Upper lobe of left lung (tissue), 6 donors: Measurements from ENCODE around the gene TSPEAR. TPM values are rescaled to one million over a fixed set of nuclear protein-coding genes. Genes with fewer than 3 reads are reported as not detected.
"Not testable (repeated sequence)": the region's sequence is repeated elsewhere in the genome, so short reads cannot be mapped to it uniquely, and the experiment has no call there.

ENCODE experiments used
- ATAC-seq, 2 donors: fragments of 200-7000 bp; cut with Tn5 transposase; one replicate each; pipeline ENCODE4 v1.9.1; 2022; ENCODE audit warnings: mild to moderate bottlenecking in 2 of 2, moderate library complexity in 2 of 2; ENCODE audit not compliant: low FRiP score in 2 of 2
- DNase-seq, 2 donors: peaks; one replicate each; pipeline ENCODE4 v3.0.0-alpha.2; 2019 to 2020
- H3K27ac ChIP-seq, 4 donors: fragments of 200-600 bp; sonication (generic); one replicate each; pipeline ENCODE4 v1.5.1; 2016 to 2019
- H3K27me3 ChIP-seq, 4 donors: fragments of 200-600 bp; sonication (generic); one replicate each; pipeline ENCODE4 v1.5.1; 2017 to 2019
- H3K36me3 ChIP-seq, 4 donors: fragments of 200-600 bp; sonication (generic); one replicate each; pipeline ENCODE4 v1.5.1; 2016 to 2019
- H3K4me1 ChIP-seq, 4 donors: fragments of 200-600 bp; sonication (generic); one replicate each; pipeline ENCODE4 v1.5.1; 2018 to 2019
- H3K4me3 ChIP-seq, 4 donors: fragments of 200-600 bp; sonication (generic); one replicate each; pipeline ENCODE4 v1.5.1; 2017 to 2019; ENCODE audit warnings: mild to moderate bottlenecking in 2 of 4, moderate library complexity in 1 of 4
- H3K9me3 ChIP-seq, 4 donors: fragments of 200-600 bp; sonication (generic); one replicate each; pipeline ENCODE4 v1.5.1; 2018 to 2019
- CTCF ChIP-seq, 6 experiments: fragments of 450-650 bp in 4 of 6; fragments of 200-600 bp in 2 of 6; sonication (generic) in 2 of 6; IDR thresholded peaks; one replicate each; pipeline ENCODE4 v1.5.1; 2016 to 2019; ENCODE audit warnings: antibody characterized with exemption in 6 of 6
- EP300 ChIP-seq, 4 donors: sonication (generic); formaldehyde crosslinking; IDR thresholded peaks; one replicate each; pipeline ENCODE4 v1.5.1; 2017; ENCODE audit warnings: antibody characterized with exemption in 4 of 4, control low read depth in 2 of 4
- POLR2A ChIP-seq, 4 donors: fragments of 450-650 bp; IDR thresholded peaks; one replicate each; pipeline ENCODE4 v1.5.1; 2016 to 2017; ENCODE audit warnings: antibody characterized with exemption in 4 of 4, mild to moderate bottlenecking in 2 of 4
- POLR2AphosphoS5 ChIP-seq, 2 donors: sonication (generic); formaldehyde crosslinking; IDR thresholded peaks; one replicate each; pipeline ENCODE4 v1.5.1; 2017; ENCODE audit warnings: antibody characterized with exemption in 2 of 2
- WGBS, 2 donors: methylation state at CpG; one replicate each; pipeline ENCODE4 v1.1.5; 2017 to 2018; 5-methylcytosine and 5-hydroxymethylcytosine counted together
- total RNA-seq, 6 donors: library from RNA; depleted of rRNA in 4 of 6; stranded (reverse); fragments of >200 nt in 4 of 6; gene quantifications; one replicate each; pipeline versions ENCODE4 v1.1.0 to v1.2.1, GENCODE V29; 2016 to 2021
- donor health status: DM: no; HTN: no; CAD: no; lungs with moderate emphysema.
- donor health status: DM: no; HTN: yes; CAD: no; lungs with severe emphysema.

The TSPEAR gene
- total RNA-seq, 6 donors from 2014 or later, result 0.14 to 0.17 TPM; not detected in 4

DNA sequence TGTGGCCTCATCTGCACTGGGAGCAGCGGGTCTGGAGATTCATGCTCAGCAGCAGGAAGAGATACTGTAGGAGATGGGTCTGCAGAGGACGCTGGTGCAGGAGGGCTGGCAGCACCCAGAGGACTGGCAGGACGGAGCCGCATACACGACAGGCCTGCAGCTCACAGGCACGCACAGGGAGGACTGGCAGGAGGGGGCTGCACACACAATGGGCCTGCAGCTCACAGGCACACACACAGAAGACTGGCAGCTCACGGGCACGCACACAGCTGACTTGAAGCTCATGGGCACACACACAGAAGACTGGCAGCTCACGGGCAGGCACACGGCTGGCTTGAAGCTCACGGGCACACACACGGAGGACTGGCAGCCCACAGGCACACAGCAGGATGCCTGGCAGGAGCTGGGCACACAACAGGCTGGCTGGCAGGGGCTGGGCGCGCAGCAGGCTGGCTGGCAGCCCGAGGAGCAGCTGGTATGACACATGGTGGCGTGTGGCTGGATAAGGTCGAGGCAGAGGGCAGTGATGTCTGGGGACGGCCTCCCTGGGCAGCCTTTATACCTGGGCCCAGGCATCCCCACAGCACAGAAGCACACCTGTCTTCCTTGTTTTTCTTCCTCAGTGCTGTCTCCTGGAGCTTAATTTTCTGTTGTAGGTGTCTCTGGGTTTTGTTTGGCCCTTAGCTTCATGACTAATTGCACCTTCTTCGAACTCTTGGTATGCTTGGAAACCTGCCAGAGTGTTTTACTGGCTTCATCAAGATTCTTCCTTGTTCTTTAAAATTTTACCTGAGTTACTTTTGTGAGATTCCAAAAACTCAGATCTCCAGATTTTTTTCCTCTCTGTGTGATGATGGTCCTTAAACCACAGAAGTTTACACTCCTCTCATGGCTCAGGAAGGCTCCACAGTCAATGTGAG, 44.7 kb downstream of the TSPEAR start, which contains the start of gene KRTAP12-2:
KRTAP12-2 (minus strand) TSS at position 527 of the 920 bp plus-strand sequence; CDS start at position 486, 41 bp downstream.
- Histone ChIP-seq H3K4me1 (no peaks in the 10 kb centered on the region), H3K9me3 (peaks cover 0 to 12% (median 0%) of the 10 kb centered on the region in 4 donors), H3K27me3 (no peaks in the 10 kb centered on the region), H3K27ac (no peak within 1 kb of the TSS), H3K36me3 (no peaks in the 10 kb centered on the region), H3K4me3 (no peak within 1 kb of the TSS)
- ATAC-seq (peak in 1 of 2 donors; percentile 41), DNase-seq (no peak)
- 50 to 71% methylated on average over 7 to 16 of the region's 19 CpGs for WGBS, 2 donors
- no peak for TF ChIP-seq EP300 (IDR thresholded peaks at IDR 0.05)
- TF ChIP-seq POLR2AphosphoS5 (IDR thresholded peaks at IDR 0.05), result no peak
- no peak for TF ChIP-seq CTCF (IDR thresholded peaks at IDR 0.05)
- no peak for TF ChIP-seq POLR2A (IDR thresholded peaks at IDR 0.05)

DNA sequence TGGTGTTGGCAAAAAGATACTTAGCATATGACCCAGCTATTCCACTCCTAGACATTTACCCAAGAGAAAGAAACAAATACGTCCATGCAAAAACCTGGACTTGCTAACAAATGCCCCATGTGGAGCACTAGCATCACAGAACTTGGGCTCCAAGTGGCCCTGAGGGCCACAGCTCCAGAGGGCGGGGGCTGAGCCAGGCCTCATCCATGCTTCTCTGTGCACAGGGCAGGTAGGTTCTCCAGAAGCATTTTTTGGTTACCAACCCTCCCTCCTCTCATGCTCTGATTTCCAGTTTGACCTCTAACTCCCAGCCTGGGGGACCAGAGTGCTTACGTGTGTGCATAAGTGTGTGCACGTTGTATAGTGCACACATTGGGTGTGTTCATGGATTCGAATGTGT, 46.7 kb downstream of the TSPEAR start:
- 69 to 90% methylated on average over 5 of the region's 5 CpGs for WGBS, 2 donors
- no peaks in the 10 kb centered on the region for H3K4me1 ChIP-seq
- H3K9me3 ChIP-seq, result no peaks in the 10 kb centered on the region
- no peak overlapping the region for H3K4me3 ChIP-seq
- no peaks in the 10 kb centered on the region for H3K27me3 ChIP-seq
- TF ChIP-seq POLR2AphosphoS5 (IDR thresholded peaks at IDR 0.05) (no peak), POLR2A (IDR thresholded peaks at IDR 0.05) (no peak), CTCF (IDR thresholded peaks at IDR 0.05) (no peak), EP300 (IDR thresholded peaks at IDR 0.05) (no peak)
- ATAC-seq, result no peak
- no peak overlapping the region for H3K27ac ChIP-seq
- DNase-seq, result no peak
- H3K36me3 ChIP-seq, result no peaks in the 10 kb centered on the region

GRCh38 chr21:44661567-44661966, 49.8 kb downstream of the TSPEAR start:
- ATAC-seq, H3K9me3 ChIP-seq, H3K27me3 ChIP-seq, H3K27ac ChIP-seq, H3K4me3 ChIP-seq, H3K4me1 ChIP-seq, H3K36me3 ChIP-seq, DNase-seq: not testable (repeated sequence)
- WGBS, 2 donors, result 62 to 64% methylated on average over 7 of the region's 7 CpGs

- Histone ChIP-seq H3K36me3 (no peaks in the 10 kb centered on the region), H3K9me3 (peaks cover 0 to 6% (median 0%) of the 10 kb centered on the region in 4 donors), H3K27me3 (peaks cover 0 to 5% (median 0%) of the 10 kb centered on the region in 4 donors), H3K27ac (peak overlapping the region in 1 of 4 donors; percentile 27), H3K4me1 (no peaks in the 10 kb centered on the region), H3K4me3 (no peak overlapping the region)
- DNase-seq (no peak), ATAC-seq (peak in 1 of 2 donors; percentile 21)
- WGBS, 2 donors, result 45 to 59% methylated on average over 10 of the region's 11 CpGs
- no peak for TF ChIP-seq CTCF (IDR thresholded peaks at IDR 0.05)
- no peak for TF ChIP-seq POLR2AphosphoS5 (IDR thresholded peaks at IDR 0.05)
- no peak for TF ChIP-seq EP300 (IDR thresholded peaks at IDR 0.05)
- TF ChIP-seq POLR2A (IDR thresholded peaks at IDR 0.05), result no peak
Observed at GRCh38 chr21:44658913-44659595, 52.3 kb downstream of the TSPEAR start.

DNA sequence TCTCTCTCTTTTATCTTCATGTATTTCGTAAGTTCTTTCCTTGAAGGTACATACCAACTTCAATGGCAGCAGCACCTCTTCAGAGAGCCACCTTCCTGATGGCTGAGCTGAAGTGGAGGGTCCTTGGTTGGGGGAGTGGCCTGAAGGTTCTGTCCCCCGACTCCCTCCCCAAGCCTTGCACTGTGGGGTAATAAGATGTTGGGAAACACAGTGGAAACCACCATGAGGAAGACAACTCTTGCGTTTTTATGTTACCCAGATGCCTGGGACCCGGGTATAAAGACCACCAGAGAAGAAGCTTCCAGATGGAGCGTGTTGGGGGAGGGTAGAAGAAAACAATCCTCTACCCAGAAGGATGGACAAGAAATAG, 52.8 kb downstream of the TSPEAR start:
- Histone ChIP-seq H3K36me3 (no peaks in the 10 kb centered on the region), H3K27me3 (peaks cover 0 to 5% (median 0%) of the 10 kb centered on the region in 4 donors), H3K27ac (peak overlapping the region in 1 of 4 donors; percentile 27), H3K4me1 (no peaks in the 10 kb centered on the region), H3K9me3 (peaks cover 0 to 6% (median 0%) of the 10 kb centered on the region in 4 donors), H3K4me3 (no peak overlapping the region)
- TF ChIP-seq POLR2A (IDR thresholded peaks at IDR 0.05) (no peak), POLR2AphosphoS5 (IDR thresholded peaks at IDR 0.05) (no peak)
- ATAC-seq (no peak), DNase-seq (no peak)
- 77 to 82% methylated on average over 5 of the region's 5 CpGs for WGBS, 2 donors
